H54 (cell line): Measurements from ENCODE around the gene SGPP2.

Source experiments
- DNase-seq: peaks from one replicate; pipeline ENCODE4 v3.0.0; 2011; ENCODE audit warnings: low spot score, mixed read lengths; ENCODE audit not compliant: insufficient read length
- FAIRE-seq: peaks from 3 replicates; lab custom pipeline; 2011; peaks lifted over from hg19 to GRCh38; lab: Jason Lieb, UNC
- POLR2A ChIP-seq: IDR thresholded peaks from 2 replicates; pipeline ENCODE4 v1.6.1; 2011; ENCODE audit warnings: low read depth, mild to moderate bottlenecking, low read length

The SGPP2 gene

DNA sequence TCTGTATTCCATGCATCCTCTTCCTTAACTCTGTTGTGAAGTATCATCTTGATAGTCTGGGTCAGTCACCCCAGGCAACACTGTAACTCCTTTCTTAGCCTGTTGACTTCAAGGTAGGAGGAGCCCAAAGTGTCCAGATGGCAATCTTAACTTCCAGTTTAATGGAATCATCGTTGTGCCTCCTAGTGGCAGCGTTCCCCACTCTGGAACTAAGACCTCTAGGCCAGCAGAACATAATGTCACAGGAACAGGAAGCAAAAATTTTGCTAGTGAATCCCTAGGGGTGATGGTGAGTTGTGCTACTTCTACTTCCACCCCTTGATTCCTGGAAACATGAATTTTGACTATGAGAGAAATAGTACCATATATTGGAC is 11.7 kb downstream of the SGPP2 start:
- DNase-seq (no peak), FAIRE-seq (no peak)
- TF ChIP-seq POLR2A: no peak

GRCh38 chr2:222439692-222440091 is 15.3 kb downstream of the SGPP2 start:
- no peak for TF ChIP-seq POLR2A
- FAIRE-seq: no peak

DNA sequence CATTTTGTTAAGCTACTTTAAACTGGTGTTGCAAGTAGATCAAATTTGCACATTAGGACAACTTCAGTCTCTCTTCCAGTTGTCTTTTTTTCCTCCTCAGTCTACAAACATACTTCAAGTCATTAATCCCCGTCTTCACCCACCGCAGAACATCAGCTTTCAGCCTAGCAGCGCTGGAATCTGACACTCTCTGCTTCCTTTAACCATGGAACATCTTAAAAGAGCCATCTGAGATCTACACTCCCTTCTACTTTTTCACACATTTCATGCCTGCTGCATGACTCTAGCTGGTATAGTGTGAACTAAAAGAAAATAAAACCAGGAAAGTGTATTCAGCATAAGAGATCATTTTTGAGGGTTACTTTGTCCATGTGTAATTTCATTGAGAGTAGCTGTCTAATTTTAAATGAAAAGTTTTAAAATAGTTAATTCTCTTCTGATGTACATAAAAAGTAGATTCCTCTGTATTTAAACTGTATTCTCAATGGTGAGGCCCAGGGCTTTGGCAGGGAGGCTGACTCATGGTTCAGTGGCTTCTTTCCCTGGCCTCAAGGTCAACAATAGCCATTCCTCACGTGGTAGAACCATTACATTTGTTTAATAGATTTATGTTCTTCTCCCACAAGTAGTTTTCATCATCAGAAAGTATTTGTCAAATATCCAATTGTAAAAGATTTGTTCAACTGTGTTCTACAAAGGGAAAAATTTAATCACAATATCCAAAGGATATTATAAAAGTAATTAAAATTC is 16.5 kb downstream of the SGPP2 start:
- no peak for TF ChIP-seq POLR2A
- DNase-seq (peak; percentile 28), FAIRE-seq (no peak)

More at GRCh38 chr2:222439692-222440091, 15.3 kb downstream of the SGPP2 start:
- DNase-seq: no peak

- DNase-seq: no peak
- no peak for FAIRE-seq
- TF ChIP-seq POLR2A: no peak
Observed at GRCh38 chr2:222442665-222443064, 18.3 kb downstream of the SGPP2 start.

GRCh38 chr2:222445227-222445626 is 20.9 kb downstream of the SGPP2 start:
- DNase-seq: no peak
- FAIRE-seq: no peak
- no peak for TF ChIP-seq POLR2A

DNA sequence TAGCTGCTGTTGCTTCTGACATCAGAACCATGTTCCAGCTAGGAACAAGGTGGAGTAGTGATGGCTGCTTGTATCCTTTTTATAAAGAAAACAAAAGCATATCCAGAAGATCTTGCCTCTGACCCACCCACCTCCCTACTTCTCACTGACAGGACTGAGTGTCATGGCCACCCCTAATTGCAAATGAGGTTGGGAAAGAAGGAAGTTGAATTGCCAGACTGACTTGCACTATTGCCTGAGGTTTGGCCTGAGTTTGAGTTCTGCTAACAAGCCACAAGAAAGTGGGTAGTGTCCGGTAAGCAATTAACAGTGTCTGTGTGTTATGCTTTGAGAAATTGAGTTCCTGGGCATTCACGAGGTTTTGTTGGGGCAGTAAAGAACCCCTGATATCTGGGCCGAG is 22.8 kb downstream of the SGPP2 start:
- FAIRE-seq (no peak), DNase-seq (no peak)
- no peak for TF ChIP-seq POLR2A

DNA sequence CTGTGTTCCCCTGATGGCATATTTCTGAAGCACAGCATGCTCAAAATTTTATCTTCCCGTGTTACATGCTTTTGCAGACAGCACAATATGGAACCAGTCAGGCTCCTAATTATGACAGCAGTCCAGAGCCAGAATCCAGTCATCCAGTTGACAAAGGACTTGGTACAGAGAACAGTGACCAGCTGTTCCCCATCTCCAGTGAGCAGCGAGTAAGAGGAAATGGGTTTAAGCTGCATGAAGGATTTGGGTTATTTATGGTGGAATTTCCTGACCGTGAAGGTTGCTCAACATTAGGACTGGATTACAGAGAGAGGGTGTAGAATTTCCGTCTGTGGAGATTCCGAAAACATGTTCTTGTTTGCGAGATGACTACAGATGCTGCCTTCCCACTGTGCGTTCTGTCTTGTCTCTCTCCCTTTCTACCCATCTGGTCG is 24.4 kb downstream of the SGPP2 start:
- FAIRE-seq (no peak), DNase-seq (no peak)
- TF ChIP-seq POLR2A: no peak

DNA sequence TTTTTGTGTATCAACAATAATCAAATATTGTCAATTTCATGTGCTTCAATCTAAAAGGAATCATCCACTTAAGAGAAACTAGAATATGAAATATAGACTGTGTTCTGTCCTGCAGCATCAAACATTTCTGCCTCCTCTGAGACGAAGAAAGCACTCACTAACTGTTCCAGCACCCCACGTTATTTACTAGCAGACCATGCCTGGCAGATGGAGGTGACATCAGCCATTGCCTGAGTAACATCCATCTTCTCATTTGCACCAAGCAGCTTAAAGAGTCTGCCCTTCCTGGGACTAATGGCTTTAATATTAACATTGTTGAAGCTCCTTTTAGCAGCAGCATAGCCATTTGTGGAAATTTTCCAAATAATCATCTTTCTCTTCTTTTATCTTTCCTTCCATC is 25.7 kb downstream of the SGPP2 start:
- no peak for DNase-seq
- no peak for FAIRE-seq
- TF ChIP-seq POLR2A: no peak

DNA sequence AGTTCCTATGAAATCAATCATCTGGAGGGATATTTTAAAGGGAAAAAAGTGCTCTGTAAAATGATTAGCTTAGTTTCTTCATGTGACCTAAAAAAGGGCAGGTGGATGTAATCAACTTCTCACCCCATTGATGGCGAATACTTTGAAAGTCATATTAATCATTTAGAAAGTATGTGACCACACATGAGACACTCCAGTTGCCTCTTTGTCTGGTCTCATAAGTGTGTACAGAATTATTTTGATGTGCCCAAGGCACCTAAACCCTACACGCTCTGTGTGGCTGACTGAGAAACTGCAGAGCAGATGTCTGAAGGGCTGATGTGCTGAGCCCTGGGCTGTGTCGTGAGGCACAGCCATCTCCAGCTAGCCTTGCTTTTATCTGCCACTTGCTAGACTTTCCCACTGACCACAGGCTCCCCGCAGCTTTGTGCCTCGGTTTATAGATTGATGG is 26.9 kb downstream of the SGPP2 start:
- TF ChIP-seq POLR2A: no peak
- DNase-seq (no peak), FAIRE-seq (no peak)

- no peak for FAIRE-seq
- no peak for DNase-seq
- TF ChIP-seq POLR2A: no peak
Observed at GRCh38 chr2:222452422-222452950, 28.1 kb downstream of the SGPP2 start.

DNA sequence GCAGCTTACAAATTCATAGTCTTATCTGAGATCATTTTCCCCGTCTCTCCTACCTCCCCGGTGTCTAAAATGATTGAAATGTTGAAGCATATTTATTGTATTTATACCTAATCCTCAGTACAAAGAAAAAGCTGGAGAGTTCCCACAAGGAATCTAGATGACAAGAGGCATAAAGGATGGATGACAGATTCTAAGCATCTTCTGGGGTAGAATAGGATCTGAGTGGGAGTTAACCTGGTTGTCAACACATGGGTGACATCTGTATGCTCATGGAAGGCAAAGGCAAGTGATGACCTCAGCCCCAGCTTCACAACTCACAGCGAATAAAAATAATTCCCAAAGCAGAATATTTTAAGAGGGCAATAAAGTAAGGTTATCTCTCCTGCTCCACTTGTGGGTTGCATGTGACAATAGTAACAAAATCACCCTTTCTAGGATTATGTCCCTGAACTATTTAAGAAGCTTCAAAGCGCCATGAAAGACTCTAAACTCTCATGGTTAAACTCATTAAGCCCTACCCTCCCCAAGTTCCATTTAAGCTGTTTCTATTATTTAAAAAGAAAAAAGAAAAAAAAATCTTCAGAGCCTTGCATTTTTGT is 32.2 kb downstream of the SGPP2 start:
- no peak for DNase-seq
- no peak for FAIRE-seq
- TF ChIP-seq POLR2A: no peak

GRCh38 chr2:222459983-222460382 is 35.6 kb downstream of the SGPP2 start:
- no peak for TF ChIP-seq POLR2A
- DNase-seq: no peak
- no peak for FAIRE-seq

DNA sequence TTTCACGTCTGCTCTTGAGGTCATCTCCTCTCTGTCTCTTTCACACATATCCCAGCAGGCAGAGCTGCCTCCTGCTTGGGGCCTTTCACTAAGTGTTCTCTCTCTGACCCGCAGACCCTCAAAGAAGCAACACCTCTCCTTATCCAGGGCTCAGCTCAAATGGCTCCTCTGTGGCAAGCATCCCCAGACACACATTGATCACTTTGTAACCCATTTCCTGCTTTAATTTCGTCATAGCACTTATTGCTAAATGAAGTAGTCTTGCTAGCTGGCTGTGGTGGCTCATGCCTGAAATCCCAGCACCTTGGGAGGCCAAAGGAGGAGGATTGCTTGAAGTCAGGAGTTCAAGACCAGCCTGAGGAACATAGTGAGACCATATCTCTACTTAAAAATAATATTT is 41.4 kb downstream of the SGPP2 start:
- DNase-seq (no peak), FAIRE-seq (no peak)
- TF ChIP-seq POLR2A: no peak

- TF ChIP-seq POLR2A: no peak
- FAIRE-seq: no peak
- no peak for DNase-seq
Observed at GRCh38 chr2:222468346-222468745, 44.0 kb downstream of the SGPP2 start.
